Measurements from ENCODE around the gene MLN. TPM values are rescaled to one million over a fixed set of nuclear protein-coding genes. Genes with fewer than 3 reads are reported as not detected.

The MLN gene
- total and polyA plus RNA-seq, 2 donors (not counting 3 experiments of a cell fraction or from before 2014, with no cell fraction given): not detected

DNA sequence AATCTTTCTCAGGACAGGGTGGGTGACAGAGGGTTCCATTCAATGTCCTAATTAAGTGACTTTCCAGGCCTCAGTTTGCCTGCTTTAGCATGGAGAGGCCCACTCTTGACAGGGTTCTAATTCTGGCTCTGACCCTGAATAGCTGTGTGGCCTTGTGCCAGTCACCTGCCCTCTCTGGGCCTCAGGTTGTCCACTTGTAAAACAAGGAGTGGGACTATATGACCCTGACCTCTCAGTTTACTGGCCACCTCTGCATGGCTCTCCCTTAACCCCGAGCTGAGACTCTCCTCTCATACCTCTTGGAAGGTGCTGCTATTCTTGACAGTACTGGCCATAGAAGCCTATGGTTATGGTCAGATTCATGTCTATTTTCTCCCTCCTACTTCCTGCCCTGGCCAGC, 44.1 kb upstream of the MLN start:
- Histone ChIP-seq H3K9me1 (replicated peaks; ENCODE audit: control insufficient read depth, extremely low read depth, insufficient read depth, low read length) (no peaks in the 10 kb centered on the region), H2AFZ (ENCODE audit: low read depth, low read length) (no peak overlapping the region), H3K9me3 (replicated peaks; ENCODE audit: control insufficient read depth, insufficient read depth, low read length) (no peaks in the 10 kb centered on the region), H3K4me1 (ENCODE audit: control insufficient read depth, extremely low read depth, insufficient read depth, low read length) (no peaks in the 10 kb centered on the region), H3K4me3 (replicated peaks in 1 of 3; ENCODE audit: insufficient read depth in 1 of 3, low read depth in 1 of 3, low read length in 3 of 3) (no peak overlapping the region), H3K36me3 (ENCODE audit: control insufficient read depth in 2 of 2, extremely low read depth in 1 of 2, insufficient read depth in 2 of 2, low read length in 2 of 2) (no peaks in the 10 kb centered on the region), H3K27ac (ENCODE audit: insufficient read depth, low read depth, low read length) (no peak overlapping the region), H3K9ac (replicated peaks; ENCODE audit: extremely low read depth, insufficient read depth, low read length) (no peak overlapping the region), H3K4me2 (ENCODE audit: insufficient read depth, low read length) (no peak overlapping the region), H4K20me1 (replicated peaks; ENCODE audit: control insufficient read depth, extremely low read depth, insufficient read depth, low read length) (no peaks in the 10 kb centered on the region), H3K27me3 (ENCODE audit: control insufficient read depth in 2 of 2, insufficient read depth in 2 of 2, low read length in 2 of 2) (no peaks in the 10 kb centered on the region), H3K79me2 (ENCODE audit: control insufficient read depth, insufficient read depth, low read length) (no peaks in the 10 kb centered on the region)
- dilution Hi-C loops (cut with MboI; ENCODE audit: extremely low pct_ligation_motif_present, low sequenced_read_pairs): no loop called here
- no peak for TF ChIP-seq POLR2A (IDR thresholded peaks at IDR 0.05; ENCODE audit: low read depth, low read length)
- TF ChIP-seq, protein P1, sequence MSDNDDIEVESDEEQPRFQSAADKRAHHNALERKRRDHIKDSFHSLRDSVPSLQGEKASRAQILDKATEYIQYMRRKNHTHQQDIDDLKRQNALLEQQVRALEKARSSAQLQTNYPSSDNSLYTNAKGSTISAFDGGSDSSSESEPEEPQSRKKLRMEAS (IDR thresholded peaks at IDR 0.05; ENCODE audit: insufficient read depth, insufficient read length): no peak
- ChIA-PET CTCF (no interaction called here), POLR2A (no interaction called here)
- intact Hi-C loops (cut with micrococcal nuclease): no loop called here
- no TSS peak for BruUV-seq (replicated peaks)
- DNase-seq (ENCODE audit: low read depth, low spot score) (no peak), FAIRE-seq (no peak)

DNA sequence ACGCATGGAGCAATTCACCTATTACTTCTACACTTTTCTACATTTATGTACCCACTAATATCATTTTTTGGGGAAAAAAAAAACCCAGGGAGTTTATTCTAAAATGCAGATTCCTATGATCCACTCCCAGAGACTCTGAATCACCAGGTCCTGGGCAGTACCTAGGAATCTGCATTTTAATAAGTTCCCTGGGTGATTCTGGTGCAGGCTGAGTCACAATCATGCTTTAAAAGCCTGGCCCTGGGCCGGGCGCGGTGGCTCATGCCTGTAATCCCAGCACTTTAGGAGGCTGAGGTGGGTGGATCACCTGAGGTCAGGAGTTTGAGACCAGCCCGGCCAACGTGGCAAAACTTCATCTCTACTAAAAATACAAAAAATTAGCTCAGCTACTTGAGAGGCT, 43.3 kb upstream of the MLN start:
- Histone ChIP-seq H3K4me1 (ENCODE audit: control insufficient read depth, extremely low read depth, insufficient read depth, low read length) (no peaks in the 10 kb centered on the region), H3K79me2 (ENCODE audit: control insufficient read depth, insufficient read depth, low read length) (no peaks in the 10 kb centered on the region), H2AFZ (ENCODE audit: low read depth, low read length) (no peak overlapping the region), H4K20me1 (replicated peaks; ENCODE audit: control insufficient read depth, extremely low read depth, insufficient read depth, low read length) (no peaks in the 10 kb centered on the region), H3K27ac (ENCODE audit: insufficient read depth, low read depth, low read length) (no peak overlapping the region), H3K4me3 (replicated peaks in 1 of 3; ENCODE audit: insufficient read depth in 1 of 3, low read depth in 1 of 3, low read length in 3 of 3) (no peak overlapping the region), H3K27me3 (ENCODE audit: control insufficient read depth in 2 of 2, insufficient read depth in 2 of 2, low read length in 2 of 2) (no peaks in the 10 kb centered on the region), H3K4me2 (ENCODE audit: insufficient read depth, low read length) (no peak overlapping the region), H3K9ac (replicated peaks; ENCODE audit: extremely low read depth, insufficient read depth, low read length) (no peak overlapping the region), H3K36me3 (ENCODE audit: control insufficient read depth in 2 of 2, extremely low read depth in 1 of 2, insufficient read depth in 2 of 2, low read length in 2 of 2) (no peaks in the 10 kb centered on the region), H3K9me1 (replicated peaks; ENCODE audit: control insufficient read depth, extremely low read depth, insufficient read depth, low read length) (no peaks in the 10 kb centered on the region), H3K9me3 (replicated peaks; ENCODE audit: control insufficient read depth, insufficient read depth, low read length) (no peaks in the 10 kb centered on the region)
- dilution Hi-C loops (cut with MboI; ENCODE audit: extremely low pct_ligation_motif_present, low sequenced_read_pairs) (no loop called here), intact Hi-C loops (cut with micrococcal nuclease) (no loop called here)
- CTCF ChIA-PET: no interaction called here
- no peak for FAIRE-seq
- no peak for DNase-seq (ENCODE audit: low read depth, low spot score)
- no TSS peak for BruUV-seq (replicated peaks)
- POLR2A ChIA-PET: no interaction called here
- no peak for TF ChIP-seq POLR2AphosphoS5 (IDR thresholded peaks at IDR 0.05; ENCODE audit: insufficient read depth, low read depth, low read length)
- TF ChIP-seq, protein P1 (IDR thresholded peaks at IDR 0.05; ENCODE audit: insufficient read depth, insufficient read length): no peak
- TF ChIP-seq FOS (IDR thresholded peaks at IDR 0.05; ENCODE audit: borderline replicate concordance, insufficient read depth, low read length): no peak
